Activated CD8-positive, alpha-beta memory T cell treated with anti-CD3 and anti-CD28 coated beads for 4 hours (primary cell): ENCODE measurements around the gene SLC6A13.
"Not testable (repeated sequence)": the region's sequence is repeated elsewhere in the genome, so short reads cannot be mapped to it uniquely, and the experiment has no call there.

ENCODE experiments used
- DNase-seq, 2 donors: peaks; one replicate each; pipeline ENCODE4 v3.0.0-alpha.2; 2020; ENCODE audit warnings: low read depth in 2 of 2

The SLC6A13 gene

DNA sequence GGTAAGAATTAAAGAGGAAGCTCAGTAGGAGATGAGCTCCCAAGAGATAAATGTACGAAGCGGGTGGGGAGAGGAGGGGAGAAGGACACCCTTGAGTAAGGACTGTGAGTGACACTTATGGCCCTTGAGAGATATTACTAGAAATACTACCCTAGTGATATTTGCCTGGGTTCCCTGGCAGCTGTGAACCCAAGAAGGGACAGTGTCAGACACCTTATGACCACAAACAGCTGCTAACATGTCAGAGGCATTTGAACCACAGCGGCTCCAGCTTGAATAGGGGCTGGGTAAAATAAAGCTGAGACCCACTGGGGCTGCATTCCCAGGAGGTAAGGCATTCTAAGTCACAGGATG, 29.0 kb downstream of the SLC6A13 start:
- DNase-seq = no peak

DNA sequence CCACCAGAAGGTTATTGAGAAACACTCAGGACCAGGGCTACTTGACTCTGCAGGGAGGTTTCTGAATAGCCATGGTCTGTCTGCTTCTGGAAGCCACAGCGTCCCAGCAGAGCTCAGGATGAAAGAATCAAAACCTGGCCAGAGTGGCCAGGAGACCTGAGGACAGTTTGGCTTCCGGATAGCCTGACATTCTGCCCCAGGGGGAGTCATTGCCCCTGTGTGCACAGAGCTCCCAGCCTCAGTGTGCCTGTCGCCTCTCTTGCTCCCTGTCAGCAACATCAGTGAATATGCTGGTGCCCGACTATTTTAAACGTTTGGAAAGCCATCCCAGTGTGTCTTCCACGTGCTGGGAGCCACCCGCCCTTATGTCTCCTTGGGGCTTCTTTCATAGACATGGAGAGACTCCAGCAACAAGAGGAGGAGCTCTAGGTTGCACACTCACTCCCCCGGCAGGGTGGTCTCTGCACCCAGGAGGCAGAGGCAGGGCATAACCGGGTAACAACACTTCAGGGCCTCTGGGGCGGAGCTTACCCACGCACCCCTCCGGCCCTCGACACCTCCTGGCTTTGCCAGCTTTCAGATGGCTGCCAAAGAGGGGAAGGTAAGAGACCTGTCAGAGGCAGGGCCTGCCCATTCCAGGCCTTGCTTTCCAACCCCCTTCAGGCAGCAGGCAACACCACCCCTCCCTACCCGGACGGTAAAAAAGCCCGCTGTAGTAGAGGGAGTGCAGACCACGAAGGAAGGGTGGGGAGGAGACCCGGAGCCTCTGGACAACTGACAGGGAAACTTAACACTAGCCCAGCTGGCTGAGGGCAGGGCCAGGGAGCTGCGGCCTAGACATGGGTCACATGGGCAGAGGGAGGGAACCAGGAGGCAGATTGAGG, 29.7 kb downstream of the SLC6A13 start:
- DNase-seq = no peak

DNA sequence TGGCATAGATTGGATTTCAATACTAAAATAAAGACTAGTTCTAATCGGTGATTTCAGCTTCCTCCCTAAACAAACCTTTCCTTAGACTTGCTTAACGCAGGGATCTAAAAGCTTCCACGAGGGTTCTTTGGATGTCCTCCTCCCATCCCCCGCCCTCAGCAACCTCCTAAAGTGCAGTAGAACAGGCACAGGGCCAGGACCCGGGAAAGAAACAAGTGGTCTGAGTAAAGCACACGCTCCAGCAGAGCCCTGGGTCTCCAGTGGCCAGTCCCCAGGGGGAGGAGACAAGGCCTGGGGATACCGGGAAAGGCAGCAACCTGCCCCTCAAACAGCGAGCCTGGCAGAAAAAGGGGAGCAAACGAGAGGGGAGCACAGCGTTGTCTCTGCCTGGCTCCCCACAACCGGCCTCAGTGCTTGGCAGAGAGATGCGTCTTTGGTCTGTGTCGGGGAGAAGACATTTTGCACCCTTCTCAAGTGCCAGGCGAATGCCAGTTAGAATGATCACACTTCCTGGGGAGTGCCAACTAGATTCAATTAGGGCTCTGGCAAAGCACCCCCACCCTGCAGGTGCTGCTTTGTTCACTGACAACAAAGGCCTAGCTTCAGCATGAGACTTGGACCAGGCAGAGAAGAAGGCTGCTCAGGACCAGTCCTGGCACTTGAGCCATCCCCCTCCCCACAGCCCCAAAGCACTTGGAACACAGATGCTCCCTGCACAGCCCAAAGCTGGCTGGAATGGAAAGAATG, 31.5 kb downstream of the SLC6A13 start:
- no peak for DNase-seq

DNA sequence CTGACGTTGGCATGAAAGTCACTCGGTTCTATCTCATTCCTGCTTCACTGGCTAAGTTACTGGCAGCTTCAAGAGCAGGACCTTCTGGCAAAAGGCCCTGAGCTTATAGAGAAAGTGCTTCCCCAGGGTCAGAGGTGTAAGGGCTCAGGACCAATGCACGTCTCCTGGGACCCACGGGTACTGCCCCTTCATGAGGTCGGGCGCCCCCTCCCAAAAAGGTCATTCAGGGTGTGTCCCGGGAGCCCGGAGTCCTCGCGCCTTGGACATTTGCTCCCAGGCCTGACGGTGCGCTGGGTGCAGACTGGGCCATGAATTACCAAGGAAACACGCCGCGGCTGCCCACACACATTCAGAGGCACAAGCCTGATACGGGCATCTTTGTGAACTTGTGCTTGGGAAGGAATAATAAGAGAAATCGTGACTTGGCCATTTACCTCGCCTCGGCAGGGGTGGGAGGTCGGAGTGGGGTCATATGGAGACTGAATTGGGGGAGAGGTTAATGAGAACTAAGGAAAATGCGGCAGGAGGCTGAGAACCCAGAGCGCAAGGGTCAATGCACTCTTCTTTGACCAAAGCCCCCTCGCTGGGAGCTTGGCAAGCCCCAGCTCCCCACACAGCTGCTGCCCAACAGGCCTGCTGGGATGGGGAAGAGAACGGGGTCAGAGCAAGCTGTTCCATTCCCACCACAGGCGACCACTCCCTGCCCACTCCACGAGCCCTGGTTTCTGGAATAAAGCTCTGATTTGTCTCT, 33.0 kb downstream of the SLC6A13 start:
- DNase-seq = no peak

DNA sequence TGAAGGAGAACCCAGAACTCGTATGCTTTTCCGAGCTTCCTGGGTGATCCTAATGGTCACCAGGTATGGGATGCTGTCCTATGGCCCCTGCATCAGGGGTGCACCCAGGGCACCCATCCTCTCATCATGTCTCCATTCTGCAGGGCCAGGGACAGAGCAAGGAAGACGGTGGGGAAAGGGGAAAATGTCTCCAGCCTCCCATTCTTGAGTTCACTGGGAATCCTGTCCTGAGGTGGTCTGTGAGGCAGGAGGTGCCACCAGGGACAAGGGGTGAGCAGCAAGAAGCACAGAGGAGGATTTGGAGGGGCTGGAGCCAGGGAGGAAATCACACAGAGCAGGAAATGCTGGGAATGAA, 33.8 kb downstream of the SLC6A13 start:
- DNase-seq = no peak

DNA sequence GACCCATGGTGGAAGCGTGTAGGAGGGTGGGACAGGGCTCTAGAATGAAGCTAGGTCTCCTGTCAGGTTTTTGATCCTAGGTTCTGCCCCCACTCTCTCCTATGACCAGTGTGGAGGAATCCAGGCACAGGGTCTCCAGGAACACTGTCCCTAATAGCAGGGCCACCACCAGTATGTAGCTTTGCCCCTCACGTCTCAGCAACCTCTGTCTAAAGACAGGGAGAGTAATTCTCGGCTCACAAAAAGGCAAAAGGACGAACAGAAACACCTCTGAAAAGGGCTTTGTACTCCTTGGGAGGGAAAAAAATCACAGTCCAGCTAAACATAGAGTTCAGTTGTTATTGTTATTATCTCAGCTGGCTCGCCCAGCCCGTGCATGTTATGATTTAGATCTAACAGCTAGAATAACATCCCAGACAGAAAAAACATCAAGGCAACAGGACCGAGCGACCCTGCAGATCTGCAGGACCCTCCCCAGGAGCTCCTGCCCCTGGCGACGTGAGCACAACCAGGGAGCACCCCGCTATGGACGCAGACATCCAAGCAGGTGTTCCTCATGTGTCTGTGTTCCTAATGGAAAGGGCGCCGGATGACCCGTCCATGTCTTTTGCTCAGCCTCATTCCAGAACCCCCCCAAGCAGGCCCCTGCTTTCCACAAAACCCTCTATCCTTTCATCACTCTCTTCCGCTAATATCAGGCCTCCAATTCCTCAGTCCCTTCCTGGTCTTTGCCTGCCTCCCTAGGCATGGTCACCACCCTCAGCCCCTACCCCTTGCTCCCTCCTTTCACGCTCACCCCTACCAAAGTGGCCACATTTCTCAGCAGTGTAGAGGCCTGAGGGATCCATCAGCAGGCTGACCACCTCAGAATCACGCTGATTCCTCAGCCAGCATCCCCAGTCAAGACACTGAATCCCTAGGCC, 34.5 kb downstream of the SLC6A13 start:
- no peak for DNase-seq

DNA sequence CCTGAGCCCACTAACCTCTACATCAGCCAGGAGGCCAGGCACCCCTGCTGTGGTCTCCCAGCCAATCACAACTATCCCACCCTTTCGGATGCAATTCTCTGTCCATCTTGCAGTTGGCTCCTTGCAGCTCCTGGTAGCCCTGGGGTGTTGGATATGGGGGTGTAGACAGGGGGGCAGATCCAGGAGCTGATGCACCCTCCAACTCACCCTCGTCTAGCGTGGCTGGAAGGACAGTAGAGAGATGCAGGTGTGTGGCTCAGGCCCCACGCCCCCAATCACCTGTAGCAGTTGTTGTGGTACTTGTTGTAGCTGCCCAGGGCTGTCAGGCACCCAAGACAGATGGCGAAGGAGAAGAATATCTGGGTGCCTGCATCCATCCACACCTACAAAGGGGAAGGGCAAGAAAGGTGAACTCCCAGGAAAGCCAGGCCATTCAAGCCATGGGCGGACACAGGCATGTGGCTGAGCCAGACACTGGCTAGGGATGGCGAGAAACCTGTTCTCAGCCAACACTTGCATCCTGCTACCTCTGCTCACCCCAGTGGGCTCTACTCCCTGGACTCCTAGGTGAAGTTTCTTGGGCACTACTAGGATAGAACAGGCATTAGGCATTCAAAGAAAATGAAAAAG, 35.2 kb downstream of the SLC6A13 start:
- DNase-seq = no peak

DNA sequence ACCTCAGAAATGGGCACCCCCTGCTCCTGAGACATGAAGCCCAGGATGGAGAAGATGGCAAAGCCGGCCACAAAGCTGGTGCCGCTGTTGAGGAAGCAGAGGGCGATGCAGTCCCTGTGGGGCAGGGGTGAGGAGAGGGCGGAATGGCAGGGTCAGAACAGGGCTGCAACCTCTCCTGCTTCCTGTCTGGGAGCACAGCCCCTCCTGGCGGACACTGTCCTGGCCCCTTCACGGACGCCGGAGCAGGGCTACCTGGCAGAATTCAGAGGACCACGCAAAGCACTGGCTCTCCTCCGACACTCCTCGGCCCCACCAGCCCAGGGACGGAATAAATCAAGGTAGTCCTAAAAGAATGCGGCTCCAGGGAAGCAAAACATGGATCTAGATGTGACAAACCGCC, 36.2 kb downstream of the SLC6A13 start:
- DNase-seq = no peak

DNA sequence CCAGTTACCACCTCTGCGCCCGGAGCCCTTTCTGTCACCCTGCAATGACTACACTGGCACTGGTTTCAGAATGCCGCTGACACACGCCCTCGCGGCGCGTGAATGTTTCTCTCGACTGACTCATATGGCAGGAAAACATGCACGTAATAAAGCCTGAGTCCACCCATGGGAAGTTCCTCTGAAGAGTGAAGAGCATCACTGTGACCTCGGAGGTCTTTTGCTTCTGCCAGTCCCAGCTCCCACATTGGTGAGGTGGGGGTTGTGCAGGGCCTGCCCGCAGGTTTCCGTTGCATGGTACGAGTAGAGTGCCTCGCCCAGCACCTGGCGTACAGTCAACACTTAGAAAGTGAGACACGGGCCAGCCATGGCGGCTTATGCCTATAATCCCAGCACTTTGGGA, 37.6 kb downstream of the SLC6A13 start:
- DNase-seq = no peak

DNA sequence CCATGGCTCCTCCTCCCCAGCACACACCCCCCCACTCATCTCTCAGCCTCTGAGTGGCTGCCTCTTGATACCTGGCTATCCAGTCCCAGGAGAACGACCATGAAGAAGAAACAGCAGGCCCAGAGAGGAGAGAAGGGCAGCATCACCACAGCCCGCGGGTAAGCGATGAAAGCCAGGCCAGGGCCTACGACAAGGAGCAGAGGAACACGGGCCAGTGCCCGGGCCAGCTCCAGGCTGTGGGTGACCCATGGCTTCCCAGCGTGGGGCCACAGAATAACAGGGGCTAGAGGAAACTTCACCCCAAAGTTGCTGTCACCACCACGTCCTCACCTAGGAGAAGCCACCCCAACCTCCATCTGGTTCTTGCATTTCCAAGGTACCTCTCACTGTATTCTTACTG, 38.3 kb downstream of the SLC6A13 start:
- no peak for DNase-seq

DNA sequence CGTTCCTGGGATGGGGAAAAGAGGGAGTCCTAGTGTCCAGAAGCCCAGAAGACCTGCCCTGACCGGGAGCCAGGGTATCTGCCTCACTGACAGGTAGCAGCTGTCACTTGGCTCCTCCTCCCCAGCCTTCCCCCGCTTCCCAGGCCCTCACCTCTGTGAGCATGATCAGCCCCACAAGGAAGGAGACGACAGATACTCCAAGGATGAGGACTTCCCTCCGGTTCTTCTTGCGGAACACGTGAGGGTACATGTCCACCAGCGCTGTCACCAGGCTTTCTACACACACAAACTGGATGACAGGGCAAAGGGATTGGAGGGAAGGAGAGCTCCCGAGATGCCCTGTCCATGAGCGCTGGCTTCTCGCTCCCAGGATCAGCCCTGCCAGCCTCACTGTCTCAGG, 38.8 kb downstream of the SLC6A13 start:
- DNase-seq = no peak

DNA sequence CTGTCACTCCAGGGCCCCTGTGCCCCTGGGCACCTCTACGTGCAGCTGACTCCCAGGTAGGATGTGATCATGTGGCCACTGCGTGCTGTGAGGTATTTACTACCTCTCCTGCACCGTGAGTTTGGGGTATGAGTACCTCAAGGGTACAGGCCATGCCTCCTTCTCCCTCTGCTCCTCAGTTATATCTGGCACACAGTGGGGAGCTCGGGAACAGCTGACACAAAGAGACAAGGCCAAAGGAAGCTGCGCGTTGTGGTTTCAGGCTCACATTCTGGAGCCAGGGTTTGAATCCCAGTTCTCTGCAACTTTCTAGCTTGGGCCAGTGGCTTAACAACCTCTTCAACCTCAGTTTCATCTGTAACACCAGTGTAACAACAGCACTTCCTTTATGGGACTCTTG, 40.9 kb downstream of the SLC6A13 start:
- DNase-seq = no peak

DNA sequence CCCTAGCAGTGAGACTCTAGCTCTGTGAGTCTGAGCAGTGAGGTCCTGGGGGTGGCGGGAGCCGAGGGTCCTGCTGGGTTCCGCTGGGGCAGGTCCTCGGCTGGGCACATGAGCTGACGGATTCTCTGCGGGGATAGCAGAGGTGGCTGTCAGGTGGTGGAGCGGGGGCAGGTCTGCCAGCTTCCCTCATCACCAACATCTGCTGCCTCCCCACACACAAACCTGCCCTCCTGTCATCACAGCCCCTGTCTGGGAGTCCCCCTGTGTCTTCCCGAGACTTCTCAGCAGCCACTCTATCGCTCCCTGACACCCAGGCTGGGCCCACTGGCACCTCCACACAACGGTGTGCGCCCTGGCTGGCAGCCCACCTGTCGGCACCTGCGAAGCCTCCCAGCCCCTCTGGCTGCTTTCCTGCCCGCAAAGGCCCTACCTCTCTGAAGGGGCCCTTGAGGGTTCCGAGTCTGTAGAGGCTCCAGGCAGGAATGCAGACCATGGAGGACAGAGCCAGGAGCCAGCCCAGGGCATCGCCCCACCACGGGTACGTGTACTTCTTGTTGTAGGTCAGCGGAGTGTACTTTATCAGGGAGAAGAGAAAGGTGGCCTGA, 41.6 kb downstream of the SLC6A13 start:
- DNase-seq = no peak

DNA sequence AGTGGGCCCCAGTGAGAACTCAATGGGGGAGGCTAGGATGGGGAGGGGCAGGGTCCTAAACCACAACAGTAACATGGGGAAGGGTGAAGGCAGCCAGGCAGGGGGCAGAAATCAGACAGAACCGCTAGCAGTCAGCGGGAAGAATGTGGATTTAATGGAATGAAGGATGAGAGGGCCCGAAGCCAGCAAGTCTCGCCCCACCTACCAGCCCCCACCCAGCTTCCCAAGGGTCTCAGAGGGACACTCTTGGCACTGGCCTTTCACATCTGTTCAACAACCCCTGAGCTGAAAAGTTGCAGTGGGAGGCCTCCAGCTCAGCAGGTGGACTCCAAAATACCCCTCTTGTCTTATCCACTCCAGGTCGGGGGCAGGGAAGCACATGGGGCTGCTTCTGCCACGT, 42.1 kb downstream of the SLC6A13 start:
- DNase-seq = no peak

DNA sequence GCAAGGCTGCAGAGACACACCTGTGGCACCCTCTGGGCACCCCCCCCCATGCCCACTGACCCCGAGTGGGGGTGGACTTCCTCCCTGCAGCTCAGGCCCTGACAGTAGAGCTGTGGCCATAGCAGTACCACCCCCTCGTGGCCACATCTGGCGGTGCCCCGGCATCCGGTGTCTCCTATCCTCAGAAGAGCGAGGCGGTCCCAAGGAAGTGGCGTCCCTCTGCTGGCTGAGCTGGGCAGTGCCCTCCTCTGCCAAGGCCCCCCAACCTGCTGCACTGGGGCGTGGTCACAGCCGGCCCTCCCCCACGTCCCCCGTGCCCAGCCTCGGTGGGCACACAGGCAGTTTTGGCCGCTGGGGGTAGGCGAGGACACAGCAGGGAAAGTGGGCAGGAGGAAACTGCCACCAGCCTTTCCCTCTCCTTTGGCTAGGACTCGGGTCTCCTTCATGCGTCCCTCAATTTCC, 42.7 kb downstream of the SLC6A13 start:
- peak in 1 of 2 donors; percentile 4 for DNase-seq

DNA sequence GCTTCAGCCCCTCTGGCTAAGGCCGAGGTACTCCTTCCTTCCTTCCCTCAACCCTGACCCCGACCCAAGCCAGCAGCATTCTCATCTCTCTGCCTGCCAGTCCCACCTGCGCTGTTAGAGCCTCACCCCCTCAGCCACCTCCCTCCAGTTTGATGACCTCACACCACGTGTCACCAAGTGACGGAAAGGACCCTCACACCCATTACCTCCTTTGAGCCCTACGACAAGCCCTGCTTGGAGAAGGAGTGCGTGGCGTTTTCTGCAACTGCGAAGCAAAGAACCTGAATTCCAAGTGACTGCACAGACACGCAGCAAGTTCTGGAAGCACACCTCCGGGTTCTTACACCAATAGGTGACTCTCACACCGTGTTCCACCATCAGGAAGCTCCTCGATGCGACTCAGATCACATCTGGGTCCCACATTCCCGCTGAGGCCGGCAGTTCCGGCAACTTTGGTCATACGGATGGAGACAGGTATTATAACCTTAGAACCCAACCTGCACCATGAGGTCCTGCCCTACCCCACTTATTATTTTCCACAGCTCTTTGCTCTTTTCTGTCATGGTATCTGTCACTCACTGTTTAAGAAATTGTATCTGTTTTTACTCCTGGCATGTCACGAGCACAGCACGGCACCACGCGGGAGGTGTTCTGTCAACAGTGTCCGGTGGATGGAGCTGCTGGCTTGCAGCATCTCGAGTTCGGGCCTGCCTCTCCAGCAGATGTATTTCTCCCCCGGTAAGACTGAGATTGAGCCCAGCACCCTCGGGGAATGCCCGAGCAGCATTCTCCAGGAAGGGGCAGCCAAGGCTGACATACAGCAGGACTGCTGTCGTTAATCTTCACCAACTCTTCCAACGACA, 43.7 kb downstream of the SLC6A13 start:
- no peak for DNase-seq

DNA sequence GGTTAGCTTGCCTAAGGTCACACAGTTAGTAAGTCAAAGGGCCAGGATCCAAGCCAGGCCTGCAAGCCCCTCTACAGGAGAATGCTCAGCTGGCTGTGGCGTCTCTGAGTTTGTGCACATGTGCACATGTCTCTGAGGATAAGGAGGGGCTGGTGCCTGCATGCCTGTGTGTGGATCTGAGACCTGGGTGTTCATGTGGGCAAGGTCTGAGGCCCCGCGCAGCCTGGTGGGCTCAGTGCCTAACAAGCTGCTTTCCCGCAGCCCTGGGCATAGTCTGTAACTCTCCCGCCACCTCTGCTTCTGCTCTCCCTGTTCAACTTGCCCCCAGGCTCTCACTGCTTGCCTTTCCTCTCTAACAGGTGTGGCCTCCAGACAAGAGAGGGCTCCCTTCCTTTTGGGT, 44.4 kb downstream of the SLC6A13 start:
- no peak for DNase-seq

DNA sequence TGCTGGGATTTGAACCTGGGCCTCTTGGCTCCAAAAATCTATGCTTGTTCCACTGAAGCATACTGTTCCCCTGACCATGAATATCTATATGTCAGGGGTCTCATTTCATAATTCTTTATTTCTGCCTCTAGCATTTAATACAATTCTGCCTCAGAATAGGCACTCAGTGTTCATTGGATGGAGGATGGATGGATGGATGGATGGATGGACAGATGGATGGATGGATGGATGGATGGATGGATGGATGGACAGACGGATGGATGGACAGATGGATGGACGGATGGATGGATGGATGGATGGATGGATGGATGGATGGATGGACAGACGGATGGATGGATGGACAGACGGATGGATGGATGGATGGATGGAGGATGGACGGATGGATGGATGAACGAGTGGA, 45.6 kb downstream of the SLC6A13 start:
- DNase-seq = not testable (repeated sequence)

DNA sequence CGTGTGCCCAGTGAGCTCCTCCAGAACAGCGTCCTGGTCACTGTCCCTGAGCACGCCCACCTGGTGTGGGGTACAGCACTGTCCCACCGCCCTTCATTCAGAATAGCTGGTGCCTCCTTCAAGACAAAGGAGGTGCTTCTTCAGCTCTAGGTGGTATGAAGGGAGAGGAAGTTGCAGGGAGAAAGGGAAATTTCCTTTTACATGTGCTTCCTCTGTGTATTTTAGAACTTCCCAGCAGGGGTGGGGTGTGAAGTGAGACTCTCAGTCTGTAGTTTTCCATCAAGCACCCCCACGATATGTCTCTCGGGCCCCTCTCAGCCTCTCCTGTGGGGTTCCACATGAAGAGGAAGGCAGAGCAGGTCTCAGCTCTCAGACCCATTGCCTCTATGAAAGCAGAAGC, 47.5 kb downstream of the SLC6A13 start:
- DNase-seq = no peak
